Stimulated activated CD8-positive, alpha-beta memory T cell treated with anti-CD3 and anti-CD28 coated beads, Interleukin-15, amount 100 ng/mL, for 1 hour (primary cell): ENCODE measurements around the gene ATG9A.
"Not testable (repeated sequence)": the region's sequence is repeated elsewhere in the genome, so short reads cannot be mapped to it uniquely, and the experiment has no call there.

ENCODE experiments used
- DNase-seq: peaks from one replicate; pipeline ENCODE4 v3.0.0-alpha.2; 2020; ENCODE audit warnings: low read depth

ATG9A gene

DNA sequence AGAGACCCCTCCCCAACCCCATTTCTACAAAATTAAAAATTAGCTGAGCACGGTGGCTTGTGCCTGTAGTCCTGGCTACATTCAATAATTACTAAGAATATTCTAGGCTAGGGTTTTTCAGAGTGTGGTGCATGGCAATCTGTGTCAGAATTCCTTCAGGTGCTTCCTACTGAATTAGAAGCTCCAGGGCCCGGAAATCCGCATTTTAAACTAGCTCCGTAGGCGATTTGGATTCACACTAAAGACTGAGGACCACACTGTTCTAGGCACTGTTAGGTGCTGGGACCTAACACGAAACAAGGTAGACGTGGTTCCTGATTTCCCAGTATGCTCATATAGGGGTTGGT lies 23.5 kb downstream of the ATG9A start:
- no peak for DNase-seq

DNA sequence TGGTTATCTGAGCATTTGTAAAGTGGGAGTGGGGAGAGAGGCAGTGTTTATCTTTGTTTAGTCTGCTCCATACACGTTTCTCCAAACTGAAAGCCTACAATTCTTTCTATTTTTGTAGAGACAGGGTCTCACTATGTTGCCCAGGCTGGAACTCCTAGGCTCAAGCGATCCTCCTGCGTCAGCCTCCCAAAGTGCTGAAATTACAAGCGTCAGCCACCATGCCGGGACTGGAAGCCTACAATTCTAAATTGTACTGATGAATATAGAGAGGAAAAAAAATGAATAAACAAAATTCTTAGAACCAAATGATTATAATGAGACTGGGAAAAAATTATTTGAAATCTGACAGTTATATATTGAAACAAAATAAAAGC lies 24.3 kb downstream of the ATG9A start:
- DNase-seq, result no peak

DNA sequence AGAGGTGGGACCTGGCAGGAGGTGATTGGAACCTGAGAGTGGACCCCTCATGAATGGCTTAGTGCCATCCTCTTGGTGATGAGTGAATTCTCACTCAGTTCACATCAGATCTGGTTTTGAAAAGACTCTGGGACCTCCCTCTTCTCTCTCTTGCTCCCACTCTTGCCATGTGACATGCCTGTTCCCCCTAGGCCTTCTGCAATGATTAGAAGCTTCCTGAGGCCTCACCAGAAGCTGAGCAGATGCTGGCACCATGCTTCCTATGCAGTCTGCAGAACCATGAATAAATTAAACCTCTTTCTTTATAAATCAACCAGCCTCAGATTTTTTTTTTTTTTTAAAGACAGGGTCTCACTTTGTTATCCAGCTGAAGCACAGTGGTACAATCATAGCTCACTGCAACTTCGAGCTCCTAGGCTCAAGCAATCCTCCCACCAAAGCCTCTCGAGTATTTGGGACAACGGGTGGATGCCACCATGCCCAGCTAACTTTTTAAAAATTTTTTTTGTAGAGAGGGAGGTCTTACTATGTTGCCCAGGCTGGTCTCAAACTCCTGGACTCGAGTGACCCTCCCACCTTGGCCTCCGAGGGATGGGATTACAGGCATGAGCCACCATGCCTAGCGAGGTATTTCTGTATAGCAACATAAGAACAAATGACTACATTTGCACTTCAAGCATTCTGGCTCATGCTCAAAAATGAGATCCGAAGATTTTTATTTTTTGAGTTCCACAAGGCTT lies 24.8 kb downstream of the ATG9A start:
- DNase-seq, result no peak

DNA sequence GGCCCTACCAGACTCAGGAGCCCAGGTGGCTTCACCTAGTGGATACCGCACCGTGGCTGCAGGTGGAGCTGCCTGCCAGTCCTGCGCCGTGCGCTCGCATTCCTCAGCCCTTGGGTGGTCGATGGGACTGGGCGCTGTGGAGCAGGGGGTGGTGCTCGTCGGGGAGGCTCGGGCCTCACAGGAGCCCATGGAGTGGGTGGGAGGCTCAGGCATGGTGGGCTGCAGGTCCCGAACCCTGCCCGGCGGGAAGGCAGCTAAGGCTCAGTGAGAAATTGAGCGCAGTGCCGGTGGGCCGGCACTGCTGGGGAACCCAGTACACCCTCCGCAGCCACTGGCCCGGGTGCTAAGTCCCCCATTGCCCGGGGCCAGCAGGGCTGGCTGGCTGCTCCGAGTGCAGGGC lies 28.1 kb downstream of the ATG9A start:
- not testable (repeated sequence) for DNase-seq

DNA sequence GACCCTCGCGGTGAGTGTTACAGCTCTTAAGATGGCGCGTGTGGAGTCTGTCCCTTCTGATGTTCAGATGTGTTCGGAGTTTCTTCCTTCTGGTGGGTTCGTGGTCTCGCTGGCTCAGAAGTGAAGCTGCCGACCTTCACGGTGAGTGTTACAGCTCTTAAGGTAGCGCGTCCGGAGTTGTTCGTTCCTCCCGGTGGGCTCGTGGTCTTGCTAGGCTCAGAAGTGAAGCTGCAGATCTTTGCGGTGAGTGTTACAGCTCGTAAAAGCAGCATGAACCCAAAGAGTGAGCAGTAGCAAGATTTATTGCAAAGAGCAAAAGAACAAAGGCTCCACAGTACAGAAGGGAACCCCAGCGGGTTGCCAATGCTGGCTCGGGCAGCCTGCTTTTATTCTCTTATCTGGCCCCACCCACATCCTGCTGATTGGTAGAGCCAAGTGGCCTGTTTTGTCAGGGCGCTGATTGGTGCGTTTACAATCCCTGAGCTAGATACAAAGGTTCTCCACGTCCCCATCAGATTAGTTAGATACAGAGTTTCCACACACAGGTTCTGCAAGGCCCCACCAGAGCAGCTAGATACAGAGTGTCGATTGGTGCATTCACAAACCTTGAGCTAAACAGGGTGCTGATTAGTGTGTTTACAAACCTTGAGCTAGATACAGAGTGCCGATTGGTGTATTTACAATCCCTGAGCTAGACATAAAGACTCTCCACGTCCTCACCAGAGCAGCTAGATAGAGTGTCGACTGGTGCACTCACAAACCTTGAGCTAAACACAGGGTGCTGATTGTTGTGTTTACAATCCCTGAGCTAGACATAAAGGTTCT lies 28.7 kb downstream of the ATG9A start:
- DNase-seq, result not testable (repeated sequence)

DNA sequence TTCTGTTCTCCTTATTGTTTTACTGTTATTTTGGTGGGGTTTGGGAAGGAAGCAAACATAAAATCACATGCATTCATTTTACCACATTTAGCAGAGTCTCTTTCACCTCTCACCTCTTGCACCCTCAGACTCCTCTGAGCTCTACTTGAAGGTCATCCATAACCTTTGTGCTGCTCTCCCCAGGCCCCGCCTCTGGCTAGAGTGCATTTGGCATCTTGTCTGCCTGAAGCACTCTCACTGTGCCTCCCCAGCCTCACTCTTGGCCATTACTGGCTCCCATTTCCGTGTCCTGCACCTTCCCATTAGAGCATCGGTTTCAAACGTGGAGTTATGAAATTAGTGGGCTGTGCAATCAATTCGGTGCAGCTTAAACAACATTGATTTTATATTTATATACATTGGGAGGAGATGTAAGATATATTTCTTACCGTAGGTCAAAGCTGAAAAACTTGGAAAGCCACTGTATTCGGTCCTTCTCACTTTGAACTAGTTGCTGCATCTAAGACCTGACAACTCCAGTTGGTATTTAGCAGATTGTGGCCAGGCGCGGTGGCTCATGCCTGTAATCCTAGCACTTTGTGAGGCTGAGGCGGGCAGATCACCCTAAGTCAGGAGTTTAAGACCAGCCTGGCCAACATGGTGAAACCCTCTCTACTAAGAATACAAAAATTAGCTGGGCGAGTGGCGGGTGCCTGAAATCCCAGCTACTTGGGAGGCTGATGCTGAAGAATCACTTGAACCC lies 29.8 kb downstream of the ATG9A start:
- no peak for DNase-seq

DNA sequence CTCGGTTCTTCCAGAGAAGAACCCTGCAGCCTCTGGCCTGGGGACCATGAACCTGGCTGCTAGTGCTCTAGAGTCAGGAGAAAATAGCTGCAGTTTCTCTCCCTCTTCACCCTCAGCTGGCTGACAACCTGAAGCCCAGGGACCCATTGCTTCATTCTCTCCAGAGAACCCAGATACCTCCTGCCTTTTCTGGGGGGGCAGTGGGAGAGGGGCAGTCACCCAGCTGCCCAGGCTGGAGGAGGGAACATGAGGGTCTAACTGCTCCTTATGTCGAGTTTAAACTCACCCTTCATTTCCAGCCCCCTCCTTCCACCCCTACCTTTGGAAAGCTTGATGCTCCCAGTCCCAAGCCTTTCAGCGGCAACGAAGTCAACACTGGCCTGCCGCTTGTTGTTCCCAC lies 30.5 kb downstream of the ATG9A start:
- no peak for DNase-seq

DNA sequence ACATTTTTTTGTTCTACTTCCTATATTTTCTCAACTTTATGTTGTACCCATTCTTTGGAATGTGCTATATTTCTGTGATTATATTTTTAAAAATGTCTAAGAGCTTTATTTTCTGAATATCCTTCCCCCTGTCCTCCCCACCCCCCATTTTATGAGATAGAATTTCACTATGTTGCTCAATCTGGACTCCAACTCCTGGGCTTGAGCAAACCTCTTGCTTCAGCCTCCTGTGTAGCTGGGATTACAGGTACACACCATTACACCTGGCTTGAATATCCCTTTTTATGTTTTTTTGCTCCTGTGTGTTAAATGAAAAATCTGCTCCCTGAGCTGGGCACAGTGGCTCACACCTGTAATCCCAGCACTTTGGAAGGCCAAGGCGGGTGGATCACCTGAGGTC lies 32.0 kb downstream of the ATG9A start:
- no peak for DNase-seq

DNA sequence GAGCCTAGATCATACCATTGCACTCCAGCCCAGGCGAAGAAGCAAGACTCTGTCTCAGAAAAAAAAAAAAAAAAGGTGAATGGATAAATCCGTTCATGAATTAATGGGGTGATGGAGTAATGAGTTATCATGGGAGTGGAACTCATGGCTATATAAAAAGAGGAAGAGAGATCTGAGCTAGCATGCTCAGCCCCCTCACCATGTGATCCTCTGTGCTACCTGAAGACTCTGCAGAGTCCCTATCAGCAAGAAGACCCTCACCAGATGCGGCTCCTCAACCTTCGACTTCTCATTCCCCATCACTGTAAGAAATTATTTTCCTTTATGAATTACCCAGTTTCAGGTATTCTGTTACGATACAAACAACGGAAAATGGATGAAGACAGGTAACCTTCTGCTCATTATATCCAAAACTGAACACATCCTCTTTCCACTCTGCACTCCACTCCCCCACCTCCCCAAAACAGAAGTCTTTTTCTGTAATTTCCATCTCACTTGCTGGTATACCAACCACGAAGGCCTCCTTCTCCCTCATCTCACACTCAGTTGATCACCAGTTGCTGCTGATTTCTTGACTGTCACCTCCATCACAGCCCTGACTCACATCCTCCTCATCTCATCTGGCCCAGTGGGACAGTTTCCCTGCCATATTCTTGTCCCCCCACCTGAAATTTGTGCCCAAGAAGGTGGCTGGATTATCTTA lies 42.5 kb downstream of the ATG9A start:
- DNase-seq, result no peak

DNA sequence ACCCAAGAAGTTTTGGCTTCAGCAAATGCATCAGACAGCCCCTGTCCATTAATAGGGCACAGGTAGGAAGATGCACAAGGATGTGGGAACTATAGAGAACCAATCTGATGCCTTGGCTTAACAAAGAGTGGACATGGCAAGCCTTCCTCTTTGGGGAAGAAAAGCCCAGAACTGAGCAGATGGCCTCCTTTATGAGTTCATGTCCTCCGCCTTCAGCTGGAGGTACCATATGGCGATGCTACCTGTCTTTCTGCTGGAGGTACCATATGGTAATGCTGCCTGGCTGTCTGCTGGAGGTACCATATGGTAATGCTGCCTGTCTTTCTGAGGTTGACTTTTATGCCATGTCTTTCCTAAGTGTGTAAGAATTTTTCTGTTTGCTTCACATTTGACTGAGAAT lies 45.3 kb downstream of the ATG9A start:
- no peak for DNase-seq

DNA sequence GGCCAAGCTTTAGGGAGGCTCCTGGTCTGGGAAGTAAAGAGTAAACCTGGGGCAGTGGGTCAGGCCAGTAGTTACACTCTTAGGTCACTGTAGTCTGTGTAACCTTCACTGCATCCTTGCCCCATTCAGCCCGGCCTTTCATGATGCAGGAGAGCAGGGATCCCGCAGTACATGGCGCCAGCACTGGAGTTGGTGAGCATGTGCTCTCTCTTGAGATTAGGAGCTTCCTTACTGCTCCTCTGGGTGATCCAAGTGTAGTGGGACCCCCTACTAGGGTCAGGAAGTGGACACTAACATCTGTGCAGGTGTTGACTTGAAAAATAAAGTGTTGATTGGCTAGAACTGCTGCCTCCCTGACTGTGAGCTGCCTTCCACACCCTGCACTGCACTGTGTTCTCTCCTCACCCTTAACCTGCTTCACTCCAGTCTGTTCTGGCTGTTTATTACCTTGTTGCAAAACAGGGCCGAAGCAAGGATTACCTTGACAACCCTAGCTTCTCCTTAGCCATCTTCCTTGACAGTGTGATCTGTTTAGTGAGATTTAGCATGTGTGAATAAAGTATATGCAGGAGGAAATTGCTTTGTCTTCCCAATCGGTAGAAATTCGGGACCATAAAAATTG lies 46.2 kb downstream of the ATG9A start:
- DNase-seq, result no peak

DNA sequence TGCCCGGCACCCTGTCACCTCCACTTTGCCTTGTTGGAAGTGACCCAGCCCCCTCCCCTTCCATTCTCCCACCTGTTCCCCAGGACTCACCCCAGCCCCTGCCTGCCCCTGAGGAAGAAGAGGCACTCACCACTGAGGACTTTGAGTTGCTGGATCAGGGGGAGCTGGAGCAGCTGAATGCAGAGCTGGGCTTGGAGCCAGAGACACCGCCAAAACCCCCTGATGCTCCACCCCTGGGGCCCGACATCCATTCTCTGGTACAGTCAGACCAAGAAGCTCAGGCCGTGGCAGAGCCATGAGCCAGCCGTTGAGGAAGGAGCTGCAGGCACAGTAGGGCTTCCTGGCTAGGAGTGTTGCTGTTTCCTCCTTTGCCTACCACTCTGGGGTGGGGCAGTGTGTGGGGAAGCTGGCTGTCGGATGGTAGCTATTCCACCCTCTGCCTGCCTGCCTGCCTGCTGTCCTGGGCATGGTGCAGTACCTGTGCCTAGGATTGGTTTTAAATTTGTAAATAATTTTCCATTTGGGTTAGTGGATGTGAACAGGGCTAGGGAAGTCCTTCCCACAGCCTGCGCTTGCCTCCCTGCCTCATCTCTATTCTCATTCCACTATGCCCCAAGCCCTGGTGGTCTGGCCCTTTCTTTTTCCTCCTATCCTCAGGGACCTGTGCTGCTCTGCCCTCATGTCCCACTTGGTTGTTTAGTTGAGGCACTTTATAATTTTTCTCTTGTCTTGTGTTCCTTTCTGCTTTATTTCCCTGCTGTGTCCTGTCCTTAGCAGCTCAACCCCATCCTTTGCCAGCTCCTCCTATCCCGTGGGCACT lies 46.9 kb downstream of the ATG9A start:
- no peak for DNase-seq

DNA sequence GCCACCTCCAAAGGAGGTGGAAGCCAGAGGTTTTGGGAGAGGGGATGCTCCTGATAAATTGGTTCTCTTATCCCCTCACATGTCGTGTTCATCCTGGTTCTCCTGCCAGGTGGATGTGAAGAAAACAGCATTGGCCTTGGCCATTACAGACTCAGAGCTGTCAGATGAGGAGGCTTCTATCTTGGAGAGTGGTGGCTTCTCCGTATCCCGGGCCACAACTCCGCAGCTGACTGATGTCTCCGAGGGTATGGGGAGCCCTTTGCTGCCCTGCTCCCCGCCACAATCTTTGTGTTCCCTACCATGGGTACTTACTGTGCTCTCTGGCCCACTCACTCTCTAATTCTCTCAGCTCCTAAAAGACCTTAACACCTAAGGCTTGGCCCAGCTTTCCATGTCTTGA lies 47.9 kb downstream of the ATG9A start:
- no peak for DNase-seq

DNA sequence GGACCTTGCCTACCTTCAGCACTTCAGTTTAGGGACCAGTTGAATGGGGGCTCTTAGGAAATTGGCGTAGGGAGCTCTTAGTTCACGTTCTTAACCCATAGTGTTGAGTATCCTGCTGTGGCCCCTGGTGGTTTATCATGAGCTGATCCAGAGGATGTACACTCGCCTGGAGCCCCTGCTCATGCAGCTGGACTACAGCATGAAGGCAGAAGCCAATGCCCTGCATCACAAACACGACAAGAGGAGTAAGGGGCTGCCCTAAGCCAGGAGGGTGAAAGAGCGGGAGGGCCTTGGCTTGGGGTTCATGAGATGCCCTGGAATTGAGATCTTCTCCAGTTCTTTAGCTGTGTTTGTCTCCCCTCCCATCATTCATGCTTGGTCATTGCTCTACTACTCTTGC lies 48.5 kb downstream of the ATG9A start:
- DNase-seq, result no peak

DNA sequence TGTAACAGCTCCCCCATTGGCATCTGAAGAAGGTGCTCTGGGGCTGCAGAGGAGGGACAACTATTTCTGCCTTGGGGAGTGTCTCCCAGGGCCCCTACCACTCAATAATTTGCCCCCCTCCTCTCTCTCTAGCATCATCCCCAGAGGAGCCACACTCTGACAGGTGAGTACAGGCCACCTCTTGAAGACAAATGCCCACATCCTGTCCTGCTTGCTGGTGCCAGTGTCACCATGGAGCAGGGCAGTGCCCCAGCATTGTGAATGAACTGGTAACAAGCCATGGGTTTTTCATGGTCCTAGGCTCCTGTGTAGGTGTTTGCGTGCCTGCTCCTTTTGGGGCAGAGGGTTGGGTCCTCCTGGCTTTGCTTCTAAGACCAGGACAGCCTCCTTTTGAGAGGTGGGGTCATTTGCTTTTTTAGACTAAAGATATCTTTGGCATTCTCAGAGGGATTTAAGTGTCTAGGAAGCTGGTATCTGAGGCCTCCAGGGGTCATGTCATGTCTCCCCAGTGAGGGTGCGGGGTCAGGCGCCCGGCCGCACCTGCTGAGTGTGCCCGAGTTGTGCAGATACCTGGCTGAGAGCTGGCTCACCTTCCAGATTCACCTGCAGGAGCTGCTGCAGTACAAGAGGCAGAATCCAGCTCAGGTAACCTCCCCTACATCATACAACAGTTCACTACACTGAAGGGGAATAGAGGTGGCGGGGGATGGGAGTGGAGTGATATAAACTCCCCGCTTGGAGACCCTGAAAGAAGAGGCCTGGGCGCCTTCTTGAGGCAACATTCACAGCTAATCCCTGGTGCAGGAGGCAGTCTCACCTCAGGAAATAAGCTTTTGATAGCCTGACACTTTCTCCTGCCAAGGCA lies 49.6 kb downstream of the ATG9A start:
- no peak for DNase-seq

DNA sequence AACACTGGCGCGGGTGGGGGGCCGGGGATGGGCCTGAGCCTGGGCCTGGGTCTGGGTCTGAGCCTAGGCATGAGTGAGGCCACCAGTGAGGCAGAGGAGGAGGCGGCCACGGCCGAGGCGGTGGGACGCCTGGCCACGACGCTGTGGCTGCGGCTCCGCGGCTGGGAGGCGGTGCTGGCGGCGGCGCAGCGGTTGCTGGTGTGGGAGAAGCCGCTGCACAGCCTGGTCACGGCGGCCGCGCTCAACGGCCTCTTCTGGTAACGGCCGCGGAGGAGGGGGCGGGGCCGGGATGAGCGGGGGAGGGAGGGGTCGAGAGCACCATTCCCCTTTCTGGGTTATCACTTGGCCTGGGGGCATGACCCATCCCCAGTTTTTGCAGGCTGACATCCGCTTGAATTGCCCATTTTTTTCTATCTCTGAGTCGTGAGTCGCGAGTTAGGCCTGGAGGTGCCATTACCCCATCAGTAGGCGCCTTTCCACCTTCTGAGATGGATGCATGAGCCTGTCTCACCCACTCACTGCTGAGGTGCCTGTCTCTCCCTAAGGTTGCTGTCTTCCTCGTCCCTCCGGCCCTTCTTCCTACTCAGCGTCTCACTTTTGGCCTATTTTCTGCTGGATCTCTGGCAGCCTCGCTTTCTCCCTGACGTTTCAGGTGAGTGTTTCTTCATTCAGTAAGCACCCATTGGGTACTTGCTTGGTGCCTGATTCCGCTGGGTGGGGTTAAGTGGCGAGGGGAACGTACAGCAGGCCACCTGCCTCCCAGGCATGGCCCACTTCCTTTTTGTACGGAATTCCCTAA lies 50.9 kb downstream of the ATG9A start:
- no peak for DNase-seq

DNA sequence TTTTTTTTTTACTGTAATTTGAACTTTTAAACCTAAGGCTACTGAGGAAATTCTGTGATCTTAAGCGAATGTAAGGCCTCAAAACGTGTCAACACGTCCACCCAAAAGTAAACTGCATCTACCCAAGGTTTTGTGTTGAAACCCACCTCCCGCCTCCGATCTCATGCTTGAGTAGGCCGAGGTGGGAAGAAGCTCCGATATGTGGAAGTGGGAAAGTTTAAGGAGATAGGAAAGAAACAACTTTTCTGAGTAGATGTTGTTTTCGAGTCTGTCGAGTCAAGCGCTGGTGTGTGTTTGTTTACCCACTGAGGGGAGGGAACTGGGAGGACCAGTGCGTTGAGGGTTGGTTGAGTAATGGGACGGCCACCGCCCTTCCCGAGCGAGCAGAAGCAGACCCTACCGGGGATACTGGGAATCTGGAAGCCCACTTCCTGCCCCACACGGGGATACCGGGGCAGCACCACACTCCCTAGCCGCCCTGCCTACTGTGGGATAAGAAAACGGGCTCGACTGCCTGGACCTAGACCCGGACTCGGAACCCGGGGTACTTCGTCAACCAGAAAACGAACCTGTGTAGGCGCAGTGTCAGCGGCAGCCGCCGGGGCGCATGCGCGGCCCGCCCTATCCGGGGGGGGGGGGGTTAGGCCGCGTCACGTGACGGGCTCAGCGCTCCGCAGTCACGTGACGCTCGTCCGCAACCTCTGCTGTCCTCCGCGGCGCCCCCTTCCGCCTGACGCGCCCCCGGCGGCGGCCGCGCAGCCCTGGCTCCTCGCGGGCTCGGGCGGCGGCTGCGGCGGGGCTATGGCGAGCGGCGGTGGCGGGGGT lies 51.7 kb downstream of the ATG9A start, which contains the start of gene RETREG2:
Gene RETREG2, plus strand, starts transcription at position 724 of the 825 bp plus-strand sequence. Its CDS starts 78 bp downstream, at position 802.
- peak; percentile 47 for DNase-seq
